HG03565 (cell line): ENCODE data around the gene ZNF618.

Experiments
- ATAC-seq: cut with Tn5 transposase; IDR thresholded peaks from one replicate; pipeline ENCODE4 v1.9.1; 2021; ENCODE audit warnings: mild to moderate bottlenecking, moderate library complexity; ENCODE audit not compliant: unreplicated experiment

ZNF618 gene

GRCh38 chr9:113876151-113876992 is at the start of gene ZNF618:
ZNF618 (plus strand) TSS chr9:113876309; CDS start chr9:113876381, 72 bp downstream.
- ATAC-seq: no peak

- no peak for ATAC-seq
Measured at GRCh38 chr9:113828221-113828620, 47.9 kb upstream of the ZNF618 start.

- no peak for ATAC-seq
Measured at GRCh38 chr9:113837334-113837733, 38.8 kb upstream of the ZNF618 start.

GRCh38 chr9:113842086-113842485 is 34.0 kb upstream of the ZNF618 start:
- ATAC-seq: no peak

GRCh38 chr9:113844466-113844865 is 31.6 kb upstream of the ZNF618 start:
- no peak for ATAC-seq

- ATAC-seq: no peak
Measured at GRCh38 chr9:113851359-113851758, 24.8 kb upstream of the ZNF618 start.

- ATAC-seq: no peak
Measured at GRCh38 chr9:113851873-113852272, 24.2 kb upstream of the ZNF618 start.

- no peak for ATAC-seq
Measured at GRCh38 chr9:113853333-113853732, 22.8 kb upstream of the ZNF618 start.

- ATAC-seq: no peak
Measured at GRCh38 chr9:113854310-113854709, 21.8 kb upstream of the ZNF618 start.

GRCh38 chr9:113857875-113858274 is 18.2 kb upstream of the ZNF618 start:
- no peak for ATAC-seq

- no peak for ATAC-seq
Measured at GRCh38 chr9:113858282-113858681, 17.8 kb upstream of the ZNF618 start.

GRCh38 chr9:113863345-113863744 is 12.8 kb upstream of the ZNF618 start:
- ATAC-seq: no peak

- ATAC-seq: no peak
Measured at GRCh38 chr9:113868501-113868900, 7.6 kb upstream of the ZNF618 start.

GRCh38 chr9:113872485-113873143 is 3.5 kb upstream of the ZNF618 start:
- no peak for ATAC-seq

GRCh38 chr9:113873446-113873845 is 2.7 kb upstream of the ZNF618 start:
- no peak for ATAC-seq

- no peak for ATAC-seq
Measured at GRCh38 chr9:113873926-113874325, 2.2 kb upstream of the ZNF618 start.

GRCh38 chr9:113875459-113876150 is 504 bp upstream of the ZNF618 start:
- no peak for ATAC-seq

GRCh38 chr9:113876993-113877368 is 872 bp downstream of the ZNF618 start:
- no peak for ATAC-seq

- ATAC-seq: no peak
Measured at GRCh38 chr9:113879318-113879717, 3.2 kb downstream of the ZNF618 start.

GRCh38 chr9:113879911-113880310 is 3.8 kb downstream of the ZNF618 start:
- ATAC-seq: no peak

GRCh38 chr9:113882181-113882580 is 6.1 kb downstream of the ZNF618 start:
- ATAC-seq: no peak
